ENCODE results near the gene S100P.

GRCh38 chr4:6693231-6694176, at the start of gene S100P:
- TF ChIP-seq ZFX (IDR thresholded peaks at IDR 0.05) = no peak
- no peak for TF ChIP-seq CTCF (conservative IDR thresholded peaks at IDR 0.05)

Data from C4-2B (cell line).